Measurements from ENCODE around the gene CENPL.
"Not testable (repeated sequence)": the region's sequence is repeated elsewhere in the genome, so short reads cannot be mapped to it uniquely, and the experiment has no call there.

The CENPL gene

GRCh38 chr1:173768827-173769226 is 55.9 kb downstream of the CENPL start:
- TF ChIP-seq, protein P1, sequence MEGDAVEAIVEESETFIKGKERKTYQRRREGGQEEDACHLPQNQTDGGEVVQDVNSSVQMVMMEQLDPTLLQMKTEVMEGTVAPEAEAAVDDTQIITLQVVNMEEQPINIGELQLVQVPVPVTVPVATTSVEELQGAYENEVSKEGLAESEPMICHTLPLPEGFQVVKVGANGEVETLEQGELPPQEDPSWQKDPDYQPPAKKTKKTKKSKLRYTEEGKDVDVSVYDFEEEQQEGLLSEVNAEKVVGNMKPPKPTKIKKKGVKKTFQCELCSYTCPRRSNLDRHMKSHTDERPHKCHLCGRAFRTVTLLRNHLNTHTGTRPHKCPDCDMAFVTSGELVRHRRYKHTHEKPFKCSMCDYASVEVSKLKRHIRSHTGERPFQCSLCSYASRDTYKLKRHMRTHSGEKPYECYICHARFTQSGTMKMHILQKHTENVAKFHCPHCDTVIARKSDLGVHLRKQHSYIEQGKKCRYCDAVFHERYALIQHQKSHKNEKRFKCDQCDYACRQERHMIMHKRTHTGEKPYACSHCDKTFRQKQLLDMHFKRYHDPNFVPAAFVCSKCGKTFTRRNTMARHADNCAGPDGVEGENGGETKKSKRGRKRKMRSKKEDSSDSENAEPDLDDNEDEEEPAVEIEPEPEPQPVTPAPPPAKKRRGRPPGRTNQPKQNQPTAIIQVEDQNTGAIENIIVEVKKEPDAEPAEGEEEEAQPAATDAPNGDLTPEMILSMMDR (IDR thresholded peaks at IDR 0.05; ENCODE audit: insufficient read depth, low read length, missing control alignments), result no peak
- CTCF ChIA-PET, result no interaction called here
- H3K4me3 ChIP-seq (ENCODE audit: low read depth, low read length), result no peak overlapping the region
- POLR2A ChIA-PET, result no interaction called here
- DNase-seq (ENCODE audit: low read depth, low spot score), result no peak

- CTCF ChIA-PET, result no interaction called here
- no peak for DNase-seq (ENCODE audit: low read depth, low spot score)
Measured at GRCh38 chr1:173768206-173768605, 56.5 kb downstream of the CENPL start.

GRCh38 chr1:173764331-173764730 is 60.4 kb downstream of the CENPL start:
- CTCF ChIA-PET, result interaction anchor here (1.0 kb wide), 1 partner anchor 14 kb away, joined by 3 read pairs; no protein-coding TSS in a partner anchor
- DNase-seq (ENCODE audit: low read depth, low spot score); POLR2A ChIA-PET; H3K4me3 ChIP-seq (ENCODE audit: low read depth, low read length): not testable (repeated sequence)

More at GRCh38 chr1:173768206-173768605, 56.5 kb downstream of the CENPL start:
- H3K4me3 ChIP-seq (ENCODE audit: low read depth, low read length), result no peak overlapping the region
- TF ChIP-seq, protein P1 (IDR thresholded peaks at IDR 0.05; ENCODE audit: insufficient read depth, low read length, missing control alignments), result no peak
- POLR2A ChIA-PET, result no interaction called here

DNA sequence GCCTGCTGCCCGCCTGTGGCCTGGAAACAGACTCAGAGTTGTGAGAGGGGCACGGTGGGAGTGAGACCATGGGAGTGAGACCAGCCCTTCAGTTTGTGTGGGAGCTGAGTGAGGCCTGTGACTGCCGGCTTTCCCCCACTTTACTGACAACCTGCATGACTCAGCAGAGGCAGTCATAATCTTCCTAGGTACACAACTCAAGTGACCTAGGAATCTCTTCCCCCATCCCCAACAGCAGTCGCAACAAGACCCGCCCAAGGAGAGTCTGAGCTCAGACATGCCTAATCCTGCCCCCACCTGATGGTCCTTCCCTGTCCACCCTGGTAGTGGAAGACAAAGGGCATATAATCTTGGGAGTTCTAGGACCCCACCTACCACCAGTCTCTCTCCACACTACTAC is 65.7 kb downstream of the CENPL start:
- CTCF ChIA-PET, result no interaction called here
- no peak for DNase-seq (ENCODE audit: low read depth, low spot score)
- TF ChIP-seq, protein P1 (IDR thresholded peaks at IDR 0.05; ENCODE audit: insufficient read depth, low read length, missing control alignments), result no peak
- POLR2A ChIA-PET, result no interaction called here
- no peak overlapping the region for H3K4me3 ChIP-seq (ENCODE audit: low read depth, low read length)

DNA sequence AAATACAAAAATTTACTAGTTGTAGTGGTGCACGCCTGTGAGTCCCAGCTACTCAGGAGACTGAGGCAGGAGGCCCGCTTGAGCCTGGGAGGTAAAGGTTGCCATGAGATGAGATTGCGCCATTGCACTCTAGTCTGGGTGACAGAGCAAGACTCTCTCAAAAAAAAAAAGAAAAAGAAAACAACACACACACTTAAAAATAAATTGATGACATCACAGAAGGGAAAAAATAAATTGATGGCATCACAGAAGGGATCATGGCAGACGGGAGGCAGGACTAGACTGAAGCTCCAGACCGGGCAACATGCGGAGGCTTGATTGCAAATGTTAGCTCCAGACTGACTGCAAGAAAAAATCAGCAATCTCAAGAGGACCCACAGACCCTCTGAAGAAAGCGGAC is 66.6 kb downstream of the CENPL start:
- ChIA-PET CTCF (no interaction called here), POLR2A (no interaction called here)
- TF ChIP-seq, protein P1 (IDR thresholded peaks at IDR 0.05; ENCODE audit: insufficient read depth, low read length, missing control alignments), result no peak
- DNase-seq (ENCODE audit: low read depth, low spot score), result no peak
- no peak overlapping the region for H3K4me3 ChIP-seq (ENCODE audit: low read depth, low read length)

DNA sequence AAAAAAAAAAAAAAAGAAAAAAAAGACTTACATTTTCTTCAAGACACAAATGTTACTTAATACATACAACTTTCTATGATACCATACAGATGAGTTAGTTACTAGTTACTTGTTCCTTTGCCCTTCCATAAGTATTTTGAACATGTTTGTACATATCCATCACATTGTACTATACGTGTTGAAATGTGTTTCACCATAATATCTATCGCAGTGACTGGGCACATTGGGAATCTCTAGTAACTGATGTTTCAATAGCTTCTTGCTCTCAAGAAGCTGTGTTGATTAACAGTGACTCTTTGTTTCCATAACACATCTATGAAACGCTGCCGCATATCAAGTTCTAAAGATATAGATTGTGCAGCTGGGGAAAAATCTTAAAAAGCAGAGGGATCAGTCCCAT is 67.0 kb downstream of the CENPL start:
- DNase-seq (ENCODE audit: low read depth, low spot score), result no peak
- POLR2A ChIA-PET, result no interaction called here
- no peak overlapping the region for H3K4me3 ChIP-seq (ENCODE audit: low read depth, low read length)
- TF ChIP-seq, protein P1 (IDR thresholded peaks at IDR 0.05; ENCODE audit: insufficient read depth, low read length, missing control alignments), result no peak
- CTCF ChIA-PET, result no interaction called here

- ChIA-PET POLR2A (no interaction called here), CTCF (no interaction called here)
- no peak overlapping the region for H3K4me3 ChIP-seq (ENCODE audit: low read depth, low read length)
- TF ChIP-seq, protein P1 (IDR thresholded peaks at IDR 0.05; ENCODE audit: insufficient read depth, low read length, missing control alignments), result no peak
- DNase-seq (ENCODE audit: low read depth, low spot score), result no peak
Measured at GRCh38 chr1:173753830-173754229, 70.9 kb downstream of the CENPL start.

Data from AG04449 (cell line).